Hematopoietic multipotent progenitor cell treated with erythropoietin and hydrocortisone succinate and interleukin-3 and kit ligand, for 8 days (in vitro differentiated cells): ENCODE results near the gene MBOAT7.
A peak's percentile ranks its signal among the peaks of the same experiment; 100 is the strongest.
"Not testable (repeated sequence)": the region's sequence is repeated elsewhere in the genome, so short reads cannot be mapped to it uniquely, and the experiment has no call there.

Experiments
- DNase-seq: peaks from one replicate; pipeline ENCODE4 v3.0.0-alpha.2; 2015

Gene MBOAT7

GRCh38 chr19:54208784-54209057 lies 19.3 kb upstream of the MBOAT7 start:
- peak; percentile 29 for DNase-seq

GRCh38 chr19:54207983-54208783 lies 18.8 kb upstream of the MBOAT7 start:
- DNase-seq, result peak; percentile 96

DNA sequence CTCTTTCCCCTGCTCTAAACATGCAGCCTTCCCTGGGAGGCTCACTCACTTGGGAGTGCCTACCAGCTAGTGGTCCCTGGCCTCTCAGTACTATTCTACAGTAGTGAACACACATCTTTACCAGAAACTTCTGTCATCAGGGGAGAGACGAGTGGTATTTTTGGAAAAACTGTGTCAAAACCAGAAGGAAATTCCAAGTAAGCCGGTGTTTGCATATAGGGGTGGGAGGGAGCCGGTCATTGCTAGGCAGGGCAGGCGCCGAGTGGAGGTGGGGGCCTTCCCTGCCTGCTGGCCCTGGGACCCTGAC lies 18.2 kb upstream of the MBOAT7 start:
- DNase-seq, result no peak

DNA sequence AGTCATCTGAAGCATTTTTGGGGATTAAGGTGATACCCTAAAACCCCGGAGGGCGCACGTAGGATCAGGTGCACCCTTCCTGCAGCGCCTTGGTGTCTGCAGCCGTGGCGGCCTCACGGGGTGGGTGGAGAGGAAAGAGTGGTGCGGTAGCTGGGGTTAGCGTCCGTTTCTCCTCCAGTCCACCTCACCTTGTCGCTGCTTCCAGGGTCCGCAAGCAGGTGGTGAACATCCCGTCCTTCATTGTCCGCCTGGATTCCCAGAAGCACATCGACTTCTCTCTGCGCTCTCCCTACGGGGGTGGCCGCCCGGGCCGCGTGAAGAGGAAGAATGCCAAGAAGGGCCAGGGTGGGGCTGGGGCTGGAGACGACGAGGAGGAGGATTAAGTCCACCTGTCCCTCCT lies 17.8 kb upstream of the MBOAT7 start:
- not testable (repeated sequence) for DNase-seq

- DNase-seq, result no peak
These were observed 17.4 kb upstream of the MBOAT7 start for GRCh38 chr19:54206831-54207177.

- no peak for DNase-seq
These were observed 16.9 kb upstream of the MBOAT7 start for GRCh38 chr19:54206030-54206830.

DNA sequence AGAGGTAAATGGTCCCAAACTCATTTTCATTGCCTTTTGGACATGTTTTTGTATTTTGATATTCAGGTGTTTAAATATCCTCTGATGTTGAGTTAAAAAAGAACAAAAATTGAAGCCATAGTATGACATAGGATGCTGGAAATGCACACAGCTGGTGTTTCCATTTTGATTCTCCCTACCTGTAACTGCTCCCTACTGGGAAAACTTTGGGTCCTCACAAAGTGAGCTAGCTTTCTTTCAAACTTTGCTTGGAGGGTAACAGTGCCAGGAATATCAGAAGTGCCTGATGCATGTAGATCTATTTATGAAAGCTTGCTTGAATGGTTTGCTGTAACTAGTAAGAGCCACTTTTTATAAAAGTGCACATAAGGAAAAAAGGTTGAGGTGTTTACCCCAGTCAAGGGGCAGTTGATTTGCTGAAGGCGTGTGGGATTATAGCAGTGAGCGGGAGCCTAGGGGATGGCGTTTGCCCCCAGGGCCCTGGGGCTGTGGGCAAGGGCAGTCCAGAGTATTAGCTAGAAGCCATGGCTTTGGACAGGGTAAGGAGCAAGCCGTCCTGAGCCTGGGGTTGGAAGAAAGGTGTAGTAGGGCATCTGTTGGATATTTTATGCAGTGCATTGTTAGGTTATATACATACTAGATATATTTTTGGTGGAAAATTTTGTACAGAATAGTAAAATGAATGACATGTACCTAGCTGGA lies 15.5 kb upstream of the MBOAT7 start:
- no peak for DNase-seq

- peak; percentile 30 for DNase-seq
These were observed 13.8 kb upstream of the MBOAT7 start for GRCh38 chr19:54203151-54203611.

GRCh38 chr19:54201980-54202379 lies 12.6 kb upstream of the MBOAT7 start:
- no peak for DNase-seq

DNA sequence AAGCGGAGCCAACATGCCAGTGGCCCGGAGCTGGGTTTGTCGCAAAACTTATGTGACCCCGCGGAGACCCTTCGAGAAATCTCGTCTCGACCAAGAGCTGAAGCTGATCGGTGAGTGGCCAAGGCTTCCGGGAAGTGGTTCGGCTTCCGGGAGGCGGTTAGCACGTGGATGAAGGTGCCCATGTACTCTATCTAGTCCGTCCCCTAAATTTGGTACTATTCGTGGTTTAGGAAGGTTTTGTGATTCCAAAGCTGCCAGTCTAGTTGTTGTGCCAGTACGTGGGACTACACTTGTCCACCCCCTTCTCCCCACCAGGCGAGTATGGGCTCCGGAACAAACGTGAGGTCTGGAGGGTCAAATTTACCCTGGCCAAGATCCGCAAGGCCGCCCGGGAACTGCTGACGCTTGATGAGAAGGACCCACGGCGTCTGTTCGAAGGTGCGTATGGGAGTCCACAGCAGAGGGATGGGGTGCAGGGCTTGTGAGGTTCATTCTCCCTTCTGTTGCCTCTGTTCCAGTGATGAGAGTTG lies 11.9 kb upstream of the MBOAT7 start:
- no peak for DNase-seq

DNA sequence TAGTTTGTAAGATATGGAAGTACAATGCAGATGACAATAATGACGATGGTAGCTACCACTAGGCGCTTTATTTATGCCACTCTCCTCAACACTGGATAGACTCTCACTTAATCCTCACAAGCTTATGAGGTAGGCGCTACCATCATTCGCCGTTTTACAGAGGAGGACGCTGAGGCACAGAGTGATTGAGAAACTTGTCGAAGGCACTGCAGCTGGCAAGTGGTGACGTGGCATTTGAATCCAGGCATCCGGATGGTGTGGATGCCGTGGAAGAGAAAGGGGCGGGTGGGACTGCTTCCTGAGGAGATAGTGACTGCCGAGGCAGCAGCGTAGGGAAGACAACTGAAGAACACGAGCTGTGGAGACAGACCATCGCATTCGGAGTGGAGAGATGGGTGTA lies 10.0 kb upstream of the MBOAT7 start:
- no peak for DNase-seq

DNA sequence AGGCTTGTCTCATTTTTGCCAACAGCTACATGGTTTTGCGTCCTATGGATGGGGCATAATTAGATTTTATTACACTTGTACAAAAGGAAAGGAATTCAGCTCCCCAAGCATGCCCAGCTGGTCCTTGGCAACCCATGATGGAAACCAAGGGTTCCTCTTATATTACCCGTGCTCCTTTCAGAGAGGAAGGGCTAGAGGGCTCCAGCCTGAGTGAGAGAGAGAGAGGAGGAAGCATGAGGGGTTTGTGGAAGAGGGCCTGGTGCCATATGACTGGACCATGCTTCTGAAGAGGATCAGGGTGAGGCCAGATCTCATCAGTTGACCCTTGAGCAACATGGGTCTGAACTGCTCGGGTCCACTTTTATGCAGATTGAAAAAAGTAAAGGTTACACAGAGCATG lies 7.7 kb upstream of the MBOAT7 start:
- DNase-seq, result no peak

DNA sequence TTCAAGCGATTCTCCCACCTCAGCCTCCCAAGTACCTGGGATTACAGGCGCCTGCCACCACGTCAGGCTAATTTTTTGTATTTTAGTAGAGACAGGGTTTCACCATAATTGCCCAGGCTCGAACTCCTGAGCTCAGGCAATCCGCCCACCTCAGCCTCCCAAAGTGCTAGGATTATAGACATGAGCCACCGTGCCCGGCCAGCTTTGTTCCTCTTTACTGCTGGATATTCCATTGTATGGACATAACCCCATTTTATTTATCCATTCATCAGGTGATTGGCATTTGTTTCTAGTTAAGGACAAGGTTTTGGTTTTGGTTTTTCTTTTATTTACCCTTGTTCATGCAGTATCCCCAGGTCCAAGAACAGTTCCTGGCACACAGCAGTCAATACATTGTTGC lies 7.2 kb upstream of the MBOAT7 start:
- DNase-seq, result no peak

- not testable (repeated sequence) for DNase-seq
These were observed 5.1 kb upstream of the MBOAT7 start for GRCh38 chr19:54194463-54194862.

DNA sequence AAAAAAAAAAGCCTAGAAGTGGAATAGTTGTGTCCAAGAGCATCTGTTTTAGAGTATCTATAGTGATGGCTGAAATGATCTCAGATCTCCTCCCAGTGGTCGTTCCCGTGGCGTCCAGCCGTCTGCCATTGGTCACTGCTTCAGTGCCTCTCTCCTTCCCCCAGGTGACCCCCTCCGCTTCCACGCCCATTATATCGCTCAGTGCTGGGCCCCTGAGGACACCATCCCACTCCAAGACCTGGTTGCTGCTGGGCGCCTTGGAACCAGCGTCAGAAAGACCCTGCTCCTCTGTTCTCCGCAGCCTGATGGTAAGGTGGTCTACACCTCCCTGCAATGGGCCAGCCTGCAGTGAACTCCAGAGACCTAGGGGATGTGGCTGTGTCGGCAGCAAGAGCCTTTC lies 3.6 kb upstream of the MBOAT7 start:
- no peak for DNase-seq

DNA sequence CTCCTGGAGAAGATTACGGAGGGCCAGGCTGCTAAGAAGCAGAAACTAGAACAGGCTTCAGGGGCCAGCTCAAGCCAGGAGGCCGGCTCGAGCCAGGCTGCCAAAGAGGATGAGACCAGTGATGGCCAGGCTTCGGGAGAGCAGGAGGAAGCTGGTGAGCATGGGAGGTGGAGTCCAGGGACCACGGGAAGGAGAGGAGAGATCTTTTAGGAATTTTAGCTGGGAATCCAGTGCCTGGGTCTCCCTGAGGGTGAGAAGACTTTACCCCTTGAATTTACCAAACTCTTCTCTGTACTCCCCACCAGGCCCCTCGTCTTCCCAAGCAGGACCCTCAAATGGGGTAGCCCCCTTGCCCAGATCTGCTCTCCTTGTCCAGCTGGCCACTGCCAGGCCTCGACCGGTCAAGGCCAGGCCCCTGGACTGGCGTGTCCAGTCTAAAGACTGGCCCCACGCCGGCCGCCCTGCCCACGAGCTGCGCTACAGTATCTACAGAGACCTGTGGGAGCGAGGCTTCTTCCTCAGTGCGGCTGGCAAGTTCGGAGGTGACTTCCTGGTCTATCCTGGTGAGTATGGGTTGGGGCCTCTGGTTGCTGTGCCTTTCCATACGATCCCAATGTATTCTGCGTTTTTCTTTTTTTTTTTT lies 2.6 kb upstream of the MBOAT7 start:
- DNase-seq, result no peak

DNA sequence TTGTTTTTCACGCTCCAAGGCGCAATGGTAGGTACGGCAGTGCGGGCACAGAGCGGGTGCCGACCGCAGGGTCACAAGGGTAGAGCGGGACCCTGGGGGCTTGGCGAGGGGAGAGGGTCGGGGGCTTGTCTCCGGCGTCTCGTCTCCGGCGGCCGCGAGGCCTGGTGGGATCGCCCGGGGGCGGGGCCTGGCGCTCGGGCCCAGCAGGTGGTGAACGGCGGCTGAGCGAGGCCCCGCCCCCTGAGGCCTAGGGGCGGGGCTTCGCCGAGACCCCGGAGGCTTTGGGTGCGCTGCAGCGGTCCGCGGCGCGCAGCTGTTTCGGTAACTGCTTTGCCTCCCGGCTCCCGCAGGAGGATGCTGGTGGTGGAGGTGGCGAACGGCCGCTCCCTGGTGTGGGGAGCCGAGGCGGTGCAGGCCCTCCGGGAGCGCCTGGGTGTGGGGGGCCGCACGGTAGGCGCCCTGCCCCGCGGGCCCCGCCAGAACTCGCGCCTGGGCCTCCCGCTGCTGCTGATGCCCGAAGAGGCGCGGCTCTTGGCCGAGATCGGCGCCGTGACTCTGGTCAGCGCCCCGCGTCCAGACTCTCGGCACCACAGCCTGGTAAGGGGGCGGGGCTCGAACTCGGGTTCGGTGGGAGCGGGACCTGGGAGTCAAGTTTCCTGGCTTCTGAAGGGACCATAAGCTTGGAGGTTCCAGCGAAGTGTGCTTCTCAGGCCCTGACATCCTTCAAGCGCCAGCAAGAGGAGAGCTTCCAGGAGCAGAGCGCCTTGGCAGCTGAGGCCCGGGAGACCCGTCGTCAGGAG lies 1.8 kb upstream of the MBOAT7 start, which contains the start of gene TSEN34:
Gene TSEN34, plus strand, starts transcription at position 298 of the 800 bp plus-strand sequence. Its CDS starts 57 bp downstream, at position 355.
- DNase-seq, result peak; percentile 86

DNA sequence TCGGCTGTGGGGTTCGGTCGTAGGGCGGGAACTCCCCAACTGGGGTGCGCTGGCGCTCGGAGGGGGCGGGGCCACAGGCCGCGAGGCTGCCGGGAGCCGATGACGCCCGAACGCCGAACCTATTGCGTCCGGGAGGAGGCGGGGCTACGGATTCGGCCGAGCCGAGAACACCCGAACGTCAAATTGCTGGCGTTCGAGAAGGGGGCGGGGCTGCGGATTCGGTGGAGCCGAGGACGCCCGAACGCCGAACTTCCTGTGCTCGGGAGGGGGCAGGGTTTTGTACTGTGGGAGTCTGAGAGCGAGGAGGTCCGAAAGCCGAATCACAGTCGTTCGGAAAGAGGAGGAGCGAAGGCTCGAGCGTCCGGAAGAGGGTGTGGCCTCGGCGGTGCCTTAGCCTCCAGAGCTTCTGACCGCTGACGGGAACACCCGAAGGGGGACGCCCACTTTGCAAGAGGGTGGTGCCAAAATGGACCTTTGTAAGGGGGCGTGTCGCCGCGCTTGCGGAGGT lies 1.2 kb upstream of the MBOAT7 start:
- DNase-seq, result peak; percentile 99

GRCh38 chr19:54189735-54190502 lies 539 bp upstream of the MBOAT7 start:
- peak; percentile 100 for DNase-seq

- DNase-seq, result peak; percentile 82
These were observed 1.0 kb downstream of the MBOAT7 start for GRCh38 chr19:54188215-54188871.

DNA sequence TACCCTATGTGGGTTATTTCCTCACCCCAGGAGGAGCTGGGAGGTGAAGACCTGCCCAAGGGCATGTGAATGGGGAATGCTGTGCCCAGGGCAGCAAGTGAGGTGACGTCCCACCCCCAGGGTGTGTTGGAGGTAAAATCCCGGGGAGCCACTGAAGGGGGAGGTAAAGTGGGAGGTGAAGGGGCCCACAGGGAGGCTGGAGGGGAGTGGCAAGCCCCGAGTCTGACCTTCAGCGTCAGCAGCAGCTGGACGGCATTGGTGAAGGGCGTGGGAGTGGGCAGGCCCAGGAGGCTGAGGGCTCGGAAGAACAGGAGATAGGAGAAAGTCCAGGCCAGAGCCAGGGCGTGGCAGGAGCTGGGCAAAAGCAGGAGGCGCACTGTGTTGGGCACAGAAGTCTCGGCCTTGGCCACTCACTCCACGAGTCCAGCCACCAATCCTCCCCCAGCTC lies 2.4 kb downstream of the MBOAT7 start:
- no peak for DNase-seq
